AG09309 (cell line): ENCODE measurements around the gene GID4.
"Not testable (repeated sequence)": the region's sequence is repeated elsewhere in the genome, so short reads cannot be mapped to it uniquely, and the experiment has no call there.

Experiments
- DNase-seq: peaks from one replicate; pipeline ENCODE4 v3.0.0-alpha.2; 2010; ENCODE audit warnings: low read depth
- H3K4me3 ChIP-seq: 2 replicates; pipeline ENCODE4 v1.5.1; 2011; ENCODE audit warnings: mild to moderate bottlenecking, low read depth, low read length, moderate library complexity; ENCODE audit not compliant: control insufficient read depth
- CTCF ChIP-seq: IDR thresholded peaks from 2 replicates; pipeline ENCODE4 v1.5.1; 2011; ENCODE audit warnings: mild to moderate bottlenecking, low read depth, low read length, inconsistent platforms; ENCODE audit not compliant: insufficient read depth, control insufficient read depth; ENCODE audit errors: missing control alignments

GID4 gene

GRCh38 chr17:18038861-18039534 lies at the start of gene GID4, which contains the start of gene ATPAF2:
Gene GID4, plus strand, starts transcription at chr17:18039408. Its CDS starts 57 bp downstream, at chr17:18039465.
Gene ATPAF2, minus strand, starts transcription at chr17:18039168. Its CDS starts 155 bp downstream, at chr17:18039013.
- no peak for TF ChIP-seq CTCF
- H3K4me3 ChIP-seq = peak within 1 kb of the TSS; percentile 80
- peak; percentile 93 for DNase-seq

GRCh38 chr17:17989618-17990017 lies 49.6 kb upstream of the GID4 start:
- H3K4me3 ChIP-seq = no peak overlapping the region

GRCh38 chr17:17990282-17990681 lies 48.9 kb upstream of the GID4 start:
- TF ChIP-seq CTCF = no peak
- no peak for DNase-seq
- H3K4me3 ChIP-seq = no peak overlapping the region

More at GRCh38 chr17:17989618-17990017, 49.6 kb upstream of the GID4 start:
- no peak for TF ChIP-seq CTCF
- no peak for DNase-seq

GRCh38 chr17:17993366-17993765 lies 45.8 kb upstream of the GID4 start:
- no peak for DNase-seq
- no peak for TF ChIP-seq CTCF
- H3K4me3 ChIP-seq = no peak overlapping the region

- H3K4me3 ChIP-seq = no peak overlapping the region
- DNase-seq = no peak
- no peak for TF ChIP-seq CTCF
Measured at GRCh38 chr17:17993852-17994251, 45.4 kb upstream of the GID4 start.

GRCh38 chr17:17994271-17995069 lies 44.7 kb upstream of the GID4 start:
- TF ChIP-seq CTCF = peak; percentile 37
- no peak for DNase-seq
- H3K4me3 ChIP-seq = no peak overlapping the region

GRCh38 chr17:17995887-17996286 lies 43.3 kb upstream of the GID4 start:
- H3K4me3 ChIP-seq, DNase-seq: not testable (repeated sequence)
